ENCODE measurements around the gene STARD4.
A peak's percentile ranks its signal among the peaks of the same experiment; 100 is the strongest.

STARD4 gene

DNA sequence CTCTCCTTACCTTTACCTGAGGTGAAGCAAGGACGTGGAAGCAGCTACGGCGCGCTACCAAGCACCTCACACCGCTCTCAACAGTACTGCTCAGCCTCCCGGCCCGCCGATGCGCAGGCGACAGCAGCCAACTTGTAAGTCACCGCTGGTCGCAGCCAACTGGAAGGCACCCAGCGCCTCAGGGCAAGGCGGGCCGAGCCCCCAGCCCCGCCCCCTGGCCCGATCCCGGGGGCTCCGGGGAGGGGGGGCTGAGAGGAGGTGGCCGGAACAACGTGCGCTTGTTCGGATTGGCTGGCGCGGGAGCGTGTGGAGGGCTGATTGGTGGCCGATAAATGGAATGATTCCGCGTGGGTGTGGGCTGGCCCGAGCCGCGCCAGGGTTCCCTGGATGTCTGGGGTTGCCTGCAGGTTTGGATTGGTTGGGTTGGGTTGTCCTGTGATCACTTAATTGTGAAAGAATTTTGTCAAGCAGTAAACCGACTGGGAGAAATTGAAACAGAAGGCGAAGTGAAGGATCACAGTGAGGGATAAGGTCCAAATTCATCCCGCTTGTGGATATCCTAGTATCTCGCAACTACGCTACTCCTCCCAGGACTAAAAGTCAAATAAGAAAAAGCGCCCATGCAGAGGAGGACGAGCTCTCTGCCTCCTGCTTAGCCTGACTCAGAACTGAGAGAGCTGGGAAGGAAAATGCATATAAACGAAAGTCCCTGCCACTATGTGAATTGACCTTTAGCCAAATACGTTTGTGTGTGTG is at the start of gene STARD4:
Gene STARD4 (minus strand): TSS at position 161 of the 756 bp plus-strand sequence. CDS start 5,102 bp downstream, outside the sequence.
- peak; percentile 93 for ATAC-seq

GRCh38 chr5:111559680-111560079 is 47.3 kb upstream of the STARD4 start:
- ATAC-seq: no peak

- ATAC-seq: no peak
These were observed 45.4 kb upstream of the STARD4 start for GRCh38 chr5:111557686-111558085.

GRCh38 chr5:111557111-111557510 is 44.8 kb upstream of the STARD4 start:
- ATAC-seq: no peak

DNA sequence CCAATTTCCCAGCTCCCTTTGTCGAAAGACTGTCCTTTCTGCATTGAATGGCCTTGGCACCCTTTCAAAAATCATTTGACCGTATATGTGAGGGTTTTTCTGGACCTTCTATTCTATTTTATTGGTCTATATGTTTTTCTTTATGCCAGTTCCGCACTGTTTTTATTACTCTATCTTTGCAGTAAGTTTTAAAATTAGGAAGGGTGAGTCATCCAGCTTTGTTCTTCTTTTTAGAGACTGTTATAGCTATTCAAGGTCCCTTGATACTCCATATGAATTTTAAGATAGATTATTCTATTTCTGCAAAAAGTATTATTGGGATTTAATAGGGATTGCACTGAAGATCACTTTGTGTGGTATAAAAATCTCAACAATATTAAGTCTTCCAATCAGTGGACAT is 44.2 kb upstream of the STARD4 start:
- no peak for ATAC-seq

DNA sequence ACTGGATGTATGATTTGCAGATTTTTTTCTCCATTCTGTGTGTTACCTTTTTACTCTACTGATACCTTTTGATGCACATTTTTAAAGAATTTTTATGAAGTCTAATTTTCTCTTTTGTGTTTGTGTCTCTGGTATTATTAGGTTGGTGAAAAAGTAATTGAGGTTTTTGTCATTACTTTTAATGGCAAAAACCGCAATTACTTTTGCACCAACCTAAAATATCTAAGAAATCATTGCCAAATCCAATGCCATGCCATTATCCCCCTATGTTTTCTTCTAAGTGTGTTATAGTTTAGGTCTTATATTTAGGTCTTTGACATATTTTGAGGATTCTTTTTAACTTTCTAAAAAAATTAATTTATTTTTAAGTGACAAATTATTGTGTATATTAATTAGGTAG is 43.4 kb upstream of the STARD4 start:
- ATAC-seq: no peak

DNA sequence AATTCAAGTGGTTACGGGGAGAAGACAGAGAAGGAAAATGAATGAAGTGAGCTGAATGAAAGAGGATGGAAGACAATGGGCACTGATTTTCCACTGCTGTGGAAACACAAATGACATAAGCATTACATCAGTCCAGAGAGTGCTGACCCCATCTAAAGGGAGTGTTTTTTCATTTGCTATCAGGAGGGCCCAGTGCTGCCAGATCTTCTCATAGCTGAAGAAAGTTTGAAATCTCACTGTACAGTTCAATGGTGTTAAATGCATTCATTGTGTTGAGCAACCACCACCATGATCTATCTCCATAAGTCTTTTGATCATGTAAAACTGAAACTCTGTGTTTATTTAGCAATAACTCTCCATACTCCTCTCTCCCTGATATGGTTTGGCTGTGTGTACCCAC is 41.5 kb upstream of the STARD4 start:
- no peak for ATAC-seq

DNA sequence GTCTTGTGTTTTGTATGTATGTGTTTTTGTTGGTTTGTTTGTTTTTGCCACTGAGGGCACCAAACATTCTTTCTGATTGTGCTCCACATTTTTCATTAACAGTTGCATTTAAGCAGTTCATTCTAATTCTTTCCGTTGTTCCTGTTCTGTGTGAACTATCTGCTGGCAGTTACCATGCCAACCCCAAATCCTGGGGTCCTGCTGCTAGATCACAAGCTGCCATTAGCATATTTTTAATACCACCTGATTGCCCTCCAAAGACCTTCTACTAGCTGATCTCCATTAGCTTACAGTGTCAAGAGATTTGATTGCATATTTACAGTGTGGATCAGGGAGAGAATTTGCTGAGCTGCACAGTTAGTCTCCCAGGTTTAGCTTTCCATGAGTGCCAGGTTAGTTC is 40.6 kb upstream of the STARD4 start:
- no peak for ATAC-seq

GRCh38 chr5:111552492-111552891 is 40.2 kb upstream of the STARD4 start:
- no peak for ATAC-seq

DNA sequence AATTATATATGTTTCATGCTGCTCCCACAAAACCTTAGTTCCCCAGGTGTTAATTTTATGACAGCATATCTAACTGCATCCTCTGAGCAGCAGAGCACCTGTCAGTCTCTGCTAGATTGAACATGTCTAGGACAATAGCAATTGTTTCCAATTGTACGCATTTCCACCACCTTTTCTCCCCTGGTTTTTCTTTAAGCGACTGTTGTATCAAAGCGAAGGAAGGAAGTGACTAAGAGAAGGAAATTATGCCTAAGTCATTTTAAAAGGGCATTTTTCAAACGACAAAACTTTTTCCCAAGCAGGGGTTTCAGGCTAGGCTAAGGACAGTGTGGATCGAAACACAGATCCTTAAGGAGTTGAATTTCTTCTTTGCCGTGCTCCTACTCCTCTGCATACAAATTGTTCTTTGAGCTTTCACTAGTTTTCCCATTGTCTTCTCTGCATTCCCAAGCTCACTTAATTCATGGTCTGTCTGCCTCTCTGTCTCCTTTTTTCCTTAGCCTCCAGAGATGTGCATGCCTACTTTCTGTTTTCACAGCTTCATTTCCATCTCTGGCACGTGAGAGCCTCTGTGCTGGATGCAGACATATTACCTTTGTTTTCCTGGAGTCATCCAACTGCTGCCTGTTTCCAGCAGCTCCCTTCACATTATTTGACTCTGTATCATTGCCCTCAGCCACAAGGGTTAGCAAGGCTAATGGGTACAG is 39.4 kb upstream of the STARD4 start:
- ATAC-seq: no peak

DNA sequence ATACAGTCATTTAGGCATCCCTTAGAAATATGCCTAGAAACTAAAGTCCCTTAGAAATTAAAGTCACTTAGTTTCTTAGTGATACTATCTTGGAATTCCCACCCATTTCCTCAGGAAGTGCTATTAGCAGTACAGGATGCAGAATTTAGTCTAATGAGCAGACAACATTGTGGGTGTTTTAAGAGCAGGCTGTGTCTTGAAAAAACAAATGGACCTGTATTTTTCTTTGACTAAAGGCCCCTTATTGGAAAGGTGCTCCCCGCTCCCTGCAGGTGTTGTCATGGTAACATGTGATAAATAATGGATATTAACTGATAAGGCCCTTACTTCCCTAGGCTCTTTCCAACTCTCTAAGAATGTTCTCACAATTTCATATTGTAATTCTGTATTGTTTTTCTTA is 38.8 kb upstream of the STARD4 start:
- ATAC-seq: no peak

DNA sequence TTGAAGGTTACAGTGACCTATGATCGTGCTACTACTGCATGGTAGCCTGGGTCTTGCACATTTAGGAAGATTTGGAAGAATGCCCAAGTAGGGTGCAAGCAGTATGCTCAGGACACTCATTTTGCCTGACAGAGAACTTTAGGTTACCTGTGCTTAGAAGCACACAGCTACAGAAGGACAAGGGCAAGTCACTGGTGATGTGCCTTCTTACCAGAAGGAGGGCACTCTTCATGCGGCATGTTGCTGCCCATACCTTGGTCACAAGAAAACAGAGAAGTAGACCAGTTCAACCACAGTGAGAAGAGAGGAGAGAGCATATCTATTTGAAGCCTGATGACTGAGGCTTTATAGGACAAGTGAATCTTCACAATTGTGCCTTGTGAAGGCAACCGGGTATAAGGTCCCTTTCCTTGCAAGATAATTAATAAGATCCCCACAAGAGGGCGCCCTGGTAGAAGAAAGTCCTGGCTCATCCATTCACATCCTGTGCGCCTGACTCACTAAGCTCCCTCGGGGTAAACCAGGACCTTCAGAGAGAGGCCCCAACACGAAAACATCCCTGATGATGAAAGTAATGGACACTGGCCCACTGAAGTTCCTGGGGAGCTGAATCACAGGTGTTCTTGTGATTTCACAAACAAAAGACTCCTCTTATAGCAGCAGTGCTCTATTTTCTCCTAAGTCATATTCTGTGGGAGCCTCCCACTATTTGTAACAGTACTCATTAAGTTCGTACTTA is 38.1 kb upstream of the STARD4 start:
- ATAC-seq: peak; percentile 74 to 84

- ATAC-seq: no peak
These were observed 36.8 kb upstream of the STARD4 start for GRCh38 chr5:111548992-111549649.

- ATAC-seq: no peak
These were observed 36.1 kb upstream of the STARD4 start for GRCh38 chr5:111548348-111548950.

GRCh38 chr5:111545031-111545430 is 32.7 kb upstream of the STARD4 start:
- no peak for ATAC-seq

DNA sequence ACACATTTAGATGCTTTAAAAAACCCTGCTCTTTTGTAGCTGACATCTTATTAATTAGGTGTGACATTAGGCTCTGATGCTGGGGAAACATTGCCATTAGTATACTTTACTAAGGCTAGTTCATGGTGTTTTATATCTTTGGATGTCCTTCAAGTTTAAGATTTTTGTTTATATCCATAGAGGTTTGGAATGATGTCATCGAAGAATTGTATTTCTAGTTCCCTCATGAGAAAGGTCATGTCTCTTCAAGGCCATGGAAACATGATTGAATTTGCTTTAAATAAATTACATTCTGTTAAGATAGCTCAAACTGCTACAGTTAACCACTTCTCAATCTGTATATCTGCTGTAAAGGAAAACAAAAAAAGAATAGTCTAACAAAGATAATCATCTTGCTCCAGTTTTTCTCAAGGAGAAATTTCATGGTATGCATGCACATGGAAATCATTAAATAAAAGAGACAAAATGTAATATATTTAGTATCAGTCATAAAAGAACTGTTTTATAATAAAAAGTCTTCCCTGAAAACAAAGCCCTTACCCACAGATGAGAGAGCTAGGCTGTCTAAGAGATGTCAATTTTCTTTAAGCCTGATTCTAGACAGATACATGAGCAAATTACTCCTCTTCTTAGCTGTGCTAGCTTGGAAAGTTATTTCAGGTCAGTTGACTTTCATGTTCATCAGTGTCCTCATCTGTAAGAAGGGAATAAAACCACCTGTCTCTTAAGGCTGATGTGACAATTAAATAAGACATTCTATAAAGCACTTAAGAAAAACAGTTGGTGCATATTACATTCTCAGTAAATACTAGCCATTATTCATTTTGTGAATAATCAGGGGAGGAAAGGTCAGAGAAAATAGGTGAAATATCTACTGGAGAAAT is 25.0 kb upstream of the STARD4 start:
- no peak for ATAC-seq

DNA sequence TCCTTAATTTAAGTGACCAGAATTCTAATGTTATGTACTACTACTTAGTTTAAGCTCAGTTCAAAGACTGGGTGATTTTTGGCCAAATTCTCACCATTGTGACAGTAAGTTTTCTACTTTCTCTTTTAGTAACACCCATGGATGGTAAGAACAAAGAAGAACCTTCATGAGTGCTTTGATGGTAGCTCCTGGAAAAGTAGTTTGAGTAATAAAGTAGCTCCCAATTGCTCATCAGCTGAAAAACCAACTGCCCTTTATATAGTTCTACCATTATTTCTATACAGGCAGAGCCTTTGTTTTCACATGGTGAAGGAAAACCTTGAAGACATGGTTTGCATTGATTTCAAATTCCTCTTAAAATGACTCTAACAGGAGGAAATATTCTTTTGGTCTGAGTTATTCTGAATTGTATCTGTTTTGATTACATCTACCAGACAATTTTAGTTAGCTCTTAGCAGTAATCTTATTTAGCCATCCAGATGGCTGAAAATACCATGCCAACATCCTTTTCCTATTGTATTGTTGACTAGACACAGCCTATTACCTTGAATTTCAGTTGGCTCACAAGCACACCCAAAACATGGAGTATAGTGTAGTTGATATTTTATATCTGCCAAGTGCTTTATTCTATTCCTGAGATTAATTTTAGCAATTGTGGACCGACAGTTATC is 23.7 kb upstream of the STARD4 start:
- ATAC-seq: no peak

DNA sequence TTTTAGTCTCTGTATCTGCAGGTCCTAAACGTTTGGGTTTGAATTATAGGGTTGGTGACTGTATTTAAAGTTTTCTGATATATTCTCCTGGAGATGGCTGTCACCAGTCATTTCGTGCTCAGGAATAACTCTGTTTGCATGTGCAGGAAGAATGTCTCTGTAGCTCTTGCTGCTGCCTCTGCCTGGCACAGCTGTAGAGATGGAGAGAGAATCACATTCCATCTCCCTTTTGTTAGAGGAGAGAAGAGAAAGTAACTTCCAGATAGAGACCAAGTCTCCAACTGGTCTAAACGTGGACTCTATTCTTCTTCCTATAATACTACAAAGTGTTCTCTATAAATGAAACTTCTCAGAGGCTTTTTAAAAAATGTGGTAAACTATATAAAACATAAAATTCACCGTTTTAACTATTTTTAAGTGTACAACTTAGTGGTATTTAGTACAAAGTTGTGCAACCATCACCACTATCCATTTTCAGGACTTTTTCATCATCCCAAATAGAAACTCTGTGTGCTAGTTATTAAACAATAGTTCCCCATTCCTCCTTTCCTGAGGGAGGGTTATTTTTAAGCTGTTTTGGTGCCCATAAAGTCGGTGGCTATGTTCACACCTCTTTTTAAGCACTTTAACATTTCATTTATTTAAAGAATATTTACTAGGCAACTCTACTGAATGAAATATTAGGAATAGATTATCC is 20.7 kb upstream of the STARD4 start:
- ATAC-seq: no peak

- ATAC-seq: peak; percentile 98 to 100
These were observed 18.0 kb upstream of the STARD4 start for GRCh38 chr5:111530298-111530740.

DNA sequence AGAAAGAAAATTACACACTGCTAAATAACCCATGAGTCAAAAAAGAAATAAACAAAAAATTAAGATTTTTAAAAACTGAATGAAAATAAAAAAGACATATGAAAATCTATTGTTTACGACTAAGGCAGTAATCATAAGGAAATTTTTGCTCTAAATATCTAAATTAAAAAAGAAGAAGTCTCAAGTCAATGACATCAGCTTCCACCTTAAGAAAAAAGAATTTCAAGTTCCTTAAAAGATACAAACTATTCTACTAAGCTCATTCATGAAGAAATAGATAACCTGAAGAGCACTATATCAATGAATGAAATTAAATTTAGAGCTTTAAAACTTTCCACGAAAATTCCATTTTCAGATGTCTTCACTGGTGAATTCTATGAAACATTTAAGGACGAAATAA is 15.7 kb upstream of the STARD4 start:
- ATAC-seq: no peak
